Measurements from ENCODE around the gene GNPTAB.

GRCh38 chr12:101854747-101855146 is 24.0 kb upstream of the GNPTAB start:
- TF ChIP-seq, protein P1, sequence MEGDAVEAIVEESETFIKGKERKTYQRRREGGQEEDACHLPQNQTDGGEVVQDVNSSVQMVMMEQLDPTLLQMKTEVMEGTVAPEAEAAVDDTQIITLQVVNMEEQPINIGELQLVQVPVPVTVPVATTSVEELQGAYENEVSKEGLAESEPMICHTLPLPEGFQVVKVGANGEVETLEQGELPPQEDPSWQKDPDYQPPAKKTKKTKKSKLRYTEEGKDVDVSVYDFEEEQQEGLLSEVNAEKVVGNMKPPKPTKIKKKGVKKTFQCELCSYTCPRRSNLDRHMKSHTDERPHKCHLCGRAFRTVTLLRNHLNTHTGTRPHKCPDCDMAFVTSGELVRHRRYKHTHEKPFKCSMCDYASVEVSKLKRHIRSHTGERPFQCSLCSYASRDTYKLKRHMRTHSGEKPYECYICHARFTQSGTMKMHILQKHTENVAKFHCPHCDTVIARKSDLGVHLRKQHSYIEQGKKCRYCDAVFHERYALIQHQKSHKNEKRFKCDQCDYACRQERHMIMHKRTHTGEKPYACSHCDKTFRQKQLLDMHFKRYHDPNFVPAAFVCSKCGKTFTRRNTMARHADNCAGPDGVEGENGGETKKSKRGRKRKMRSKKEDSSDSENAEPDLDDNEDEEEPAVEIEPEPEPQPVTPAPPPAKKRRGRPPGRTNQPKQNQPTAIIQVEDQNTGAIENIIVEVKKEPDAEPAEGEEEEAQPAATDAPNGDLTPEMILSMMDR (conservative IDR thresholded peaks at IDR 0.05), result no peak
- TF ChIP-seq EZH2 (IDR thresholded peaks at IDR 0.05; ENCODE audit: low read depth), result no peak

All from PC-9 (cell line).